ENCODE measurements around the gene MAPK8IP2.
"Not testable (repeated sequence)": the region's sequence is repeated elsewhere in the genome, so short reads cannot be mapped to it uniquely, and the experiment has no call there.

Gene MAPK8IP2

GRCh38 chr22:50605002-50605612 is 4.5 kb downstream of the MAPK8IP2 start:
- ChIA-PET CTCF (no interaction called here), POLR2A (no interaction called here)
- no peak for DNase-seq (ENCODE audit: low read depth, low spot score)
- H3K4me3 ChIP-seq (ENCODE audit: low read depth, low read length): no peak overlapping the region
- TF ChIP-seq CTCF (IDR thresholded peaks at IDR 0.05; ENCODE audit: insufficient read depth, low read length, missing control alignments): no peak

GRCh38 chr22:50605613-50606074 is 5.1 kb downstream of the MAPK8IP2 start:
- TF ChIP-seq CTCF (IDR thresholded peaks at IDR 0.05; ENCODE audit: insufficient read depth, low read length, missing control alignments): no peak
- DNase-seq (ENCODE audit: low read depth, low spot score): no peak
- no peak overlapping the region for H3K4me3 ChIP-seq (ENCODE audit: low read depth, low read length)
- POLR2A ChIA-PET: no interaction called here
- CTCF ChIA-PET: interaction anchor here (1.4 to 1.6 kb wide), 2 partner anchors 15 to 18 kb away, joined by 4 to 6 read pairs; no protein-coding TSS in a partner anchor

- CTCF ChIA-PET: interaction anchor here (0.9 to 1.6 kb wide), 4 partner anchors 13 to 80 kb away, joined by 3 to 6 read pairs (median 4); partner anchors contain the start of gene SCO2
- no peak overlapping the region for H3K4me3 ChIP-seq (ENCODE audit: low read depth, low read length)
- DNase-seq (ENCODE audit: low read depth, low spot score): no peak
- POLR2A ChIA-PET: no interaction called here
- TF ChIP-seq CTCF (IDR thresholded peaks at IDR 0.05; ENCODE audit: insufficient read depth, low read length, missing control alignments): no peak
Measured at GRCh38 chr22:50606165-50606945, 5.8 kb downstream of the MAPK8IP2 start.

- H3K4me3 ChIP-seq (ENCODE audit: low read depth, low read length): no peak overlapping the region
- DNase-seq (ENCODE audit: low read depth, low spot score): no peak
- POLR2A ChIA-PET: no interaction called here
- CTCF ChIA-PET: interaction anchor here (0.7 to 1.6 kb wide), 5 partner anchors 9 to 81 kb away, joined by 3 to 6 read pairs (median 3); partner anchors contain the start of gene SCO2
- TF ChIP-seq CTCF (IDR thresholded peaks at IDR 0.05; ENCODE audit: insufficient read depth, low read length, missing control alignments): no peak
Measured at GRCh38 chr22:50606946-50607658, 6.5 kb downstream of the MAPK8IP2 start.

DNA sequence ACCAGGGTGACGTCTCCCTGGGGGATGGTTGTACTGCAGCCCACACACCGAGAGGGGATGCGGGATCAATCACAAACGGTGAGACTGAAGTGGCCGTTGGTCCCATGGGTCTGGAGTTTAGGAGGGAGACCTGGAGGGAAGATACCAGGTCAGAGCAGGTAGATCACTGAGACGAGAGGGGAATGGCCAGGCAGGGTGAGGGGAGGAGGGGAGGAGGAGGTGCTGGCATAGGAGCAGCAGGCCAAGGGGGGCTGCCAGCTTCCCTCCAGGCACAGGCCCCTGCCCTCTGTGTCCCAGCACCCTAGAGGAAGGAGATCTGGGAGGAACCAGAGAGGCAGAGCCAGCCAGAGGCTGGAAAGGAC is 7.0 kb downstream of the MAPK8IP2 start:
- H3K4me3 ChIP-seq (ENCODE audit: low read depth, low read length): no peak overlapping the region
- DNase-seq (ENCODE audit: low read depth, low spot score): no peak
- TF ChIP-seq CTCF (IDR thresholded peaks at IDR 0.05; ENCODE audit: insufficient read depth, low read length, missing control alignments): no peak
- POLR2A ChIA-PET: no interaction called here
- CTCF ChIA-PET: interaction anchor here (1.2 kb wide), 1 partner anchor 82 kb away, joined by 3 read pairs; the partner anchor contains the start of gene SCO2

DNA sequence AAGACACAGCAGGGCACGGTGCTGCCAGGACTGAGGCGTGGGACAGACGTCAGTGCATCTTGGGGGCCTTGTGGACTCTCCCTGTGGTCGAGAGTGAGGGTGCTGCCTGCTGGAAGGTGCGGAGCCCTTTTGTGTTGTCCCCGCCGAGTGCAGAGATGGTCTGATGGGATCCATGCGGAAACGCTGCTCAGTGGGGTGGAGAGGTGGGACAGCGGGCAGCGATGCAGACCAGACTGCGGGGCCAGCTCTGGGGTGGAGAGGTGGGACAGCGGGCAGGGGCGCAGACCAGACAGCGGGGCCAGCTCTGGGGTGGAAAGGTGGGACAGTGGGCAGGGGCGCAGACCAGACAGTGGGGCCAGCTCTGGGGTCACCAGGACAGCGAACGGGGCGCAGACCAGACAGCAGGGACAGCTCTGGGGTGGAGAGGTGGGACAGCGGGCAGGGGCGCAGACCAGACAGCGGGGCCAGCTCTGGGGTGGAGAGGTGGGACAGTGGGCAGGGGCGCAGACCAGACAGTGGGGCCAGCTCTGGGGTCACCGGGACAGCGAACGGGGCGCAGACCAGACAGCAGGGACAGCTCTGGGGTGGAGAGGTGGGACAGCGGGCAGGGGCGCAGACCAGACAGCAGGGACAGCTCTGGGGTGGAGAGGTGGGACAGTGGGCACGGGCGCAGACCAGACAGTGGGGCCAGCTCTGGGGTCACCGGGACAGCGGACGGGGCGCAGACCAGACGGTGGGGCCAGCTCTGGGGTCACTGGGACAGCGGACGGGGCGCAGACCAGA is 7.7 kb downstream of the MAPK8IP2 start:
- H3K4me3 ChIP-seq (ENCODE audit: low read depth, low read length); DNase-seq (ENCODE audit: low read depth, low spot score); POLR2A ChIA-PET: not testable (repeated sequence)
- CTCF ChIA-PET: interaction anchor here (2.7 kb wide), 1 partner anchor 13 kb away, joined by 9 read pairs; no protein-coding TSS in a partner anchor

Data from AG04449 (cell line).